Fibroblast of skin of back (primary cell): ENCODE measurements around the gene SLC13A3. TPM values are rescaled to one million over a fixed set of nuclear protein-coding genes. Genes with fewer than 3 reads are reported as not detected.

Source experiments
- DNase-seq: peaks from one replicate; pipeline ENCODE4 v3.0.0-alpha.2; 2013
- polyA plus RNA-seq, 2 experiments: library from polyadenylated mRNA; unstranded; fragments of 120-200 nt; gene quantifications; one replicate each; pipeline ENCODE4 v1.2.1, GENCODE V29; 2013; ENCODE audit not compliant: insufficient read length in 2 of 2

SLC13A3 gene
- 1.2 TPM for polyA plus RNA-seq (2013, experiment 1 of 2; ENCODE audit: insufficient read length)
- polyA plus RNA-seq (2013, experiment 2 of 2; ENCODE audit: insufficient read length), result 1.4 TPM

GRCh38 chr20:46651091-46651962, at the start of gene SLC13A3:
Gene SLC13A3 (minus strand): TSS chr20:46651459. CDS start chr20:46651421, 38 bp downstream.
- DNase-seq, result no peak

- DNase-seq, result no peak
Measured at GRCh38 chr20:46701057-46701456, 49.8 kb upstream of the SLC13A3 start.

- no peak for DNase-seq
Measured at GRCh38 chr20:46700481-46700880, 49.2 kb upstream of the SLC13A3 start.

GRCh38 chr20:46699651-46700359, 48.5 kb upstream of the SLC13A3 start:
- DNase-seq, result peak; percentile 43

GRCh38 chr20:46698788-46699187, 47.5 kb upstream of the SLC13A3 start:
- peak; percentile 29 for DNase-seq

- DNase-seq, result no peak
Measured at GRCh38 chr20:46696791-46697279, 45.6 kb upstream of the SLC13A3 start.

- peak; percentile 34 for DNase-seq
Measured at GRCh38 chr20:46695892-46696291, 44.6 kb upstream of the SLC13A3 start.

- DNase-seq, result peak; percentile 66
Measured at GRCh38 chr20:46694484-46694883, 43.2 kb upstream of the SLC13A3 start.

- DNase-seq, result no peak
Measured at GRCh38 chr20:46691196-46691595, 39.9 kb upstream of the SLC13A3 start.

- no peak for DNase-seq
Measured at GRCh38 chr20:46690219-46691106, 39.2 kb upstream of the SLC13A3 start.

- no peak for DNase-seq
Measured at GRCh38 chr20:46689754-46690085, 38.5 kb upstream of the SLC13A3 start.

GRCh38 chr20:46689082-46689753, 38.0 kb upstream of the SLC13A3 start, which contains the start of gene TP53RK:
Gene TP53RK (minus strand): TSS chr20:46689444. CDS start chr20:46689414, 30 bp downstream.
- DNase-seq, result peak; percentile 100

GRCh38 chr20:46688151-46689081, 37.2 kb upstream of the SLC13A3 start:
- peak; percentile 18 for DNase-seq

GRCh38 chr20:46683939-46684750, 32.9 kb upstream of the SLC13A3 start:
- DNase-seq, result peak; percentile 73

GRCh38 chr20:46683668-46683938, 32.3 kb upstream of the SLC13A3 start:
- no peak for DNase-seq

- no peak for DNase-seq
Measured at GRCh38 chr20:46683011-46683667, 31.9 kb upstream of the SLC13A3 start.

- DNase-seq, result no peak
Measured at GRCh38 chr20:46682063-46682821, 31.0 kb upstream of the SLC13A3 start.

- DNase-seq, result peak; percentile 44
Measured at GRCh38 chr20:46681032-46681854, 30.0 kb upstream of the SLC13A3 start.
